ENCODE data around the gene RAB19. TPM values are rescaled to one million over a fixed set of nuclear protein-coding genes. Genes with fewer than 3 reads are reported as not detected.

Gene RAB19
- polyA plus RNA-seq, 1 donor from 2014 or later: 0.90 TPM

DNA sequence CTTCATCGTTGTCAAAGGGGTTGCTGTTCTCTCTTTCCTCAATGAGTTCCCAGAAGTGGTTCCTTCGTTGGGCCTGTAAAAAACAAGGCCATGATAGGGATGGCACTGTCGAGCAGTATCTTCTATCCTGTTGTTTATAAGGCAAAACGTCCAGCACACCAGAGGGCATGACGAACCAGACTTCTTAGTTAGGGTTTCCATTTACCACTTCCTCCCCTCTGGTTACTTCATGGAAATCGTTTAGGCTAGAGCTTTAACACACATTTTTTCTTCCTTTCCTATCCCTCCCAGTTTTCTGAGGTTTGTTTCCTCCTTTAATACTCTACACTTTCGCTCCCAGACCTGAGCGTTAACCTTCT, 50.8 kb downstream of the RAB19 start:
- peaks cover 4 to 13% (median 9%) of the 10 kb centered on the region in 3 donors for H3K4me1 Mint-ChIP-seq
- no peak overlapping the region for H3K4me3 Mint-ChIP-seq
- no peaks in the 10 kb centered on the region for H3K27me3 Mint-ChIP-seq
- no peaks in the 10 kb centered on the region for H3K36me3 Mint-ChIP-seq
- no peaks in the 10 kb centered on the region for H3K9me3 Mint-ChIP-seq
- peak overlapping the region in 2 of 3 donors; percentile 36 to 81 for H3K27ac Mint-ChIP-seq

DNA sequence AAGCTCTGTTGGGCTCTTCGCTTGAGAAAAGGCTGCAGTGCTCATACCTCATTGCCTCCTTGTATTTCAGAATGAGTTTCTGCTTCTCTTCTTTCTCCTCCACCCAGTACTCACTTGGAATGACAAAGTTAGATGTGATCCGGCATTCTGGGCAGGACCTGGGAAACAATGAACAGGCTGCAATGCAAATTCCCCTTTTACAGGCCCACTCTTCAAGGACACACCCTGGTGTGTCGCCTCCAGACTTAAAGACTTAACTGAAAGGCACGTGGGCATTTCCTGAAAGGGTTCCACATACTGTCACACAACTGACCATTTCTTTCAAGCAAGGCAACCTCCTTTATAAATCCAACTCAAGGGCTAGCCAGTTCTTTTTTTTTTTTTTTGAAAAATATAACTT, 51.9 kb downstream of the RAB19 start:
- Mint-ChIP-seq H3K27me3 (no peaks in the 10 kb centered on the region), H3K4me3 (no peak overlapping the region), H3K27ac (no peak overlapping the region), H3K36me3 (no peaks in the 10 kb centered on the region), H3K9me3 (no peaks in the 10 kb centered on the region), H3K4me1 (peaks cover 0 to 8% (median 2%) of the 10 kb centered on the region in 3 donors)

DNA sequence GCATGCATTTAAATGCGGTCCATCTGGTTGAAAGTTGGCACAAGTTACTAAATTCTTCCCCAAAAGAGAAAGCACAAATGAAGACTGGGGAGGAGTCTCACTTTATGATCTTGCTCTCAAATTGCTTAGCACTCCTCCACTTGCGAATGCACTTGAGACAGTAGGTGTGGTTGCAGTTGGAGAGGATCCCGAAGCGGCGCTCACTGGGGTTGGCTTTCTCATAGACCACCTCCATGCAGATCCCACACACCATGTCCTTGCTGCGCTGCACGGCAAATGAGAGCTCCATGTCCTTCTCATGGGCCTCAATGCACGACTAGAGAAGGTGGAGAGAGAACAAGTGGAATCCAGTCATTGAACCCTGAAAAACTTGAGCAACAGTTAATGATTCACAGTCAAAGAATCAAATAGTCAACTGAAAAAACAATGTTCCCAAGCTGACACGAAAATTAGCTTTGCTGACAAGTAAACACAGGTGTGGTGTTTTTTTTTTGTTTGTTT, 52.7 kb downstream of the RAB19 start:
- Mint-ChIP-seq H3K9me3 (no peaks in the 10 kb centered on the region), H3K4me3 (no peak overlapping the region), H3K27me3 (no peaks in the 10 kb centered on the region), H3K4me1 (peaks cover 0 to 3% (median 2%) of the 10 kb centered on the region in 3 donors), H3K27ac (no peak overlapping the region), H3K36me3 (no peaks in the 10 kb centered on the region)

DNA sequence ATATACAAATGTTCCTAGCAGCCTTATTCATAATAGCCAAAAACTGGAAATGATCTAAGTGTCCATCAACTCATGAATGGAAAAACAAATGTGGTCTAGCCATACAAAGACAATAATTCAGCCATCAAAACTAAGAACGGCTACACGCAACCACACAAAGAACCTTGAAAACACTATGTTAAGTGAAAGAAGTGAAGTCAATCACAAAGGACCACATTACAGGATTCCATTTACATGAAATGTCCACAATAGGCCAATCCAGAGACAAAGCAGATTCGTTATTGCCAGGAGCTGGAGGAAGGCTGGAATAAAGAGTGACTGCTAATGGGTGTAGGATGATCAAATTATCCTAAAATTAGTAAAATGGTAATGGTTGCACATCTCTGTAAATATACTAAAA, 54.3 kb downstream of the RAB19 start:
- Mint-ChIP-seq H3K36me3 (no peaks in the 10 kb centered on the region), H3K4me1 (peaks cover 0 to 5% (median 0%) of the 10 kb centered on the region in 3 donors), H3K27ac (no peak overlapping the region), H3K4me3 (no peak overlapping the region), H3K27me3 (no peaks in the 10 kb centered on the region), H3K9me3 (no peaks in the 10 kb centered on the region)

DNA sequence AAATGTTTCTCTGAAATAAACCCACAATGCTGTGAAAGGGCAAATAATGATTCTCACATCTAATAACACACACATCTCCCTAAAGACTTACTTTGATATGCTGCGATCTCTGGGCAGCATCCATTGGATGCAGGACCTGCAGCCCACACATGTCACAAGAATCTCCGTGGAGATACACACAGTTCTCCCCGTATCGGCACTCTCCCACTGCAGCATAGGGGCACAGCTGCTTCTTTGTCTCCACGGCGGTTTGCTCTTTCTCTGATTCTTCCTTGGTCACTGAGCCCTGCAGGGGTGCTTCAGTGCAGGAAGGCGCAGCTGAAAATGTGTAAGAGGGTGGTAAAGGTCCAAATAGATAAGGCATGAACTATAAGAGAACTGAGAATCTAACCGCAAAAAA, 55.1 kb downstream of the RAB19 start:
- no peaks in the 10 kb centered on the region for H3K36me3 Mint-ChIP-seq
- peaks cover 0 to 6% (median 0%) of the 10 kb centered on the region in 3 donors for H3K4me1 Mint-ChIP-seq
- H3K27me3 Mint-ChIP-seq: no peaks in the 10 kb centered on the region
- no peaks in the 10 kb centered on the region for H3K9me3 Mint-ChIP-seq
- H3K27ac Mint-ChIP-seq: no peak overlapping the region
- no peak overlapping the region for H3K4me3 Mint-ChIP-seq

DNA sequence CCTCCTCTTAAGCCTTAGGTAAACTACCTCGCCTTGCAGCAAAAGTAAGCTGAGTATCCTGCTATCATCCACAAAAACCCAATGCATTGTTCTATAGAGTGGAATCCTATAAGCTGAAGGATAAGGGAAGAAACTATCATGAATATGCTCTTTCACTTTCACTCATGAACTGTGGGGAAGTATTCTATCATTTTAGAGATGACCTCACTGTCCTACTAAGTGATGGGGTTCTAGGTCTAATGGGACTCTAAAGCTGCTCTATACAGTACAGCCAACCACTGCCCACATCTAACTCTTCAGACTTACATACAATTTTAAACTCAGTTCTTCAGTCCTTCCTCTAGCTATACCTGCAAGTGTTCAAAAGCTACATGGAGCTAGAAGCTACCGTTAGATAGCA, 59.3 kb downstream of the RAB19 start:
- H3K27me3 Mint-ChIP-seq: no peaks in the 10 kb centered on the region
- peaks cover 2% of the 10 kb centered on the region for H3K36me3 Mint-ChIP-seq
- peaks cover 0 to 6% (median 0%) of the 10 kb centered on the region in 3 donors for H3K4me1 Mint-ChIP-seq
- no peak overlapping the region for H3K4me3 Mint-ChIP-seq
- H3K9me3 Mint-ChIP-seq: no peaks in the 10 kb centered on the region
- H3K27ac Mint-ChIP-seq: peak overlapping the region in 1 of 3 donors; percentile 27

DNA sequence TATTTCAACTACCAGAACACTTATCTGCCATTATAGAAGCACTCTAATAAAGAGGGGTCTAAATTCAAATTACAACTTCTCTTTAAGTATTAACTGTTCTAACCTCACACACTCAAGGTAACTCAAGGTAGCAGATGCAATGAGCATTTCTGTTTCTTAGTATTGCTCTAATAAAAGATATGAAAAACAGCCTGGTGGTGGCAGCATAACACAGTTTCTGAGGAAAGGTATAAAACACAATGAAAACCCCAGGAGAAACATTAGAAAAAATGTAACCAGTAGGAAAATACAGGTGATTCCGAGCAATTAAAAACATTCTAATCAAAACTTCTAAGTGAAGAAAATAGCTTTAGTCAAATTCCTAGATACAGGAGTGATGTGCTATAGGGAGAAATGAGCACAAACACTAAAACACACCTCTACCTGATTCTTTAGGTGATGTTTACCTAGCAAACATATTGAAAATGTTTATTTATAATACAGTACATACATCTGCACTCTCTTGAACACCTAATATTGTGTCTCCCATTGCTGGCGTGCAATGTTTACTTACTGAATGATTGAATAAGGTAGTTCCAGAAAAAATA, 72.0 kb downstream of the RAB19 start:
- Mint-ChIP-seq H3K27me3 (no peaks in the 10 kb centered on the region), H3K27ac (peak overlapping the region; percentile 18 to 91 (median 85)), H3K9me3 (no peaks in the 10 kb centered on the region), H3K4me3 (peak overlapping the region; percentile 34 to 97 (median 72)), H3K36me3 (peaks cover 5% of the 10 kb centered on the region), H3K4me1 (peaks cover 15 to 33% (median 23%) of the 10 kb centered on the region in 3 donors)

DNA sequence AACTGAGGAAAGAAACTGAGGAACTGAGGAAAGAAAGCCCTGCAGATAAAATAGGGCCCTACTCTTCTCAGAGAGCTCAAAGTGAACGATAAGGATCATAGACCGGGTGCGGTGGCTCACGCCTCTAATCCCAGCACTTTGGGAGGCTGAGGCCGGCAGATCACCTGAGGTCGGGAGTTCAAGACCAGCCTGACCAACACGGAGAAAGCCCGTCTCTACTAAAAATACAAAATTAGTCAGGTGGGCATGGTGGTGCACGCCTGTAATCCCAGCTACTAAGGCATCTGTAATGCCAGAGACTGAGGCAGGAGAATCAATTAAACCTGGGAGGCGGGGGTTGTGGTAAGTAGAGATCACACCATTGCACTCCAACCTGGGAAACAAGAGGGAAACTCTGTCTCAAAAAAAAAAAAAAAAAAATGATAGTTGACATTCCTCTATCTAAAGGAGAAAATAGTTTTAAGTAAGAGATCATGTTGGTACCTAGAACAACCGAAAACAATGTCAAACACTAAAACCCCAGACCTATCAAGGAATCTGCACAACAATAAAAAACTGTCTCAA, 72.9 kb downstream of the RAB19 start:
- H3K36me3 Mint-ChIP-seq: peaks cover 4% of the 10 kb centered on the region
- H3K27ac Mint-ChIP-seq: peak overlapping the region; percentile 91 to 98 (median 96)
- peak overlapping the region; percentile 95 to 97 (median 97) for H3K4me3 Mint-ChIP-seq
- peaks cover 14 to 30% (median 22%) of the 10 kb centered on the region in 3 donors for H3K4me1 Mint-ChIP-seq
- no peaks in the 10 kb centered on the region for H3K27me3 Mint-ChIP-seq
- no peaks in the 10 kb centered on the region for H3K9me3 Mint-ChIP-seq

Other genes with a start within 250 kb of the RAB19 start
- 3.8 TPM for gene KDM7A, start 227.1 kb upstream of the RAB19 start, polyA plus RNA-seq
- 5.4 TPM for gene SLC37A3, start 5.5 kb upstream of the RAB19 start, polyA plus RNA-seq
- gene MKRN1, start 75.4 kb downstream of the RAB19 start, polyA plus RNA-seq: 124 TPM
- not detected for gene DENND2A, start 236.8 kb downstream of the RAB19 start, polyA plus RNA-seq

Data from IgD-negative memory B cell (primary cell).